ENCODE data around the gene EXOC3L4. TPM values are rescaled to one million over a fixed set of nuclear protein-coding genes. Genes with fewer than 3 reads are reported as not detected.
A peak's percentile ranks its signal among the peaks of the same experiment; 100 is the strongest.

Gene EXOC3L4
- total and polyA plus RNA-seq, 9 of the 15 experiments (the other 6 are each of a cell fraction or from before 2014, with no cell fraction given) = 0.10 to 6.7 (median 0.98) TPM; not detected in 1

GRCh38 chr14:103099081-103099732 lies 4.7 kb downstream of the EXOC3L4 start (continued):
- peak; percentile 27; the same call in 1 of the 2 replicates for TF ChIP-seq SMARCC2 (IDR thresholded peaks at IDR 0.05; ENCODE audit: low read depth)
- no peak for TF ChIP-seq YBX1 (IDR thresholded peaks at IDR 0.05)
- no peak for TF ChIP-seq SRF (CRISPR knock-in tag; IDR thresholded peaks at IDR 0.05)
- TF ChIP-seq ZNF140 (CRISPR knock-in tag; IDR thresholded peaks at IDR 0.05) = no peak
- TF ChIP-seq XRCC3 (IDR thresholded peaks at IDR 0.05) = no peak
- no peak for TF ChIP-seq KAT7 (CRISPR knock-in tag; IDR thresholded peaks at IDR 0.05; ENCODE audit: borderline replicate concordance)
- peak; percentile 84 for TF ChIP-seq ARID1B (IDR thresholded peaks at IDR 0.05)
- TF ChIP-seq RBM17 (IDR thresholded peaks at IDR 0.05; ENCODE audit: borderline replicate concordance, low read depth, low read length) = no peak
- TF ChIP-seq ZHX1 (conservative IDR thresholded peaks at IDR 0.05; ENCODE audit: low read length) = no peak
- TF ChIP-seq ID3 (CRISPR knock-in tag; IDR thresholded peaks at IDR 0.05) = no peak
- no peak for TF ChIP-seq ID3 (tag; IDR thresholded peaks at IDR 0.05)
- peak; percentile 55; the same call in 1 of the 2 replicates for TF ChIP-seq EP300 (IDR thresholded peaks at IDR 0.05; ENCODE audit: low read length)
- TF ChIP-seq NFIC (IDR thresholded peaks at IDR 0.05) = 0 out of 2 replicates have a peak, but pooled peaks have one; percentile 16
- no peak for TF ChIP-seq BRCA1 (IDR thresholded peaks at IDR 0.05)
- no peak for TF ChIP-seq BRCA1 (CRISPR knock-in tag; IDR thresholded peaks at IDR 0.05)
- TF ChIP-seq EWSR1 (IDR thresholded peaks at IDR 0.05; ENCODE audit: borderline replicate concordance, low read depth, partially characterized antibody) = no peak
- TF ChIP-seq ZNF224 (CRISPR knock-in tag; IDR thresholded peaks at IDR 0.05) = no peak
- TF ChIP-seq POLR2AphosphoS5 (IDR thresholded peaks at IDR 0.05; ENCODE audit: control insufficient read depth, insufficient read depth, low read depth, low read length) = 0 out of 2 replicates have a peak, but pooled peaks have one; percentile 21
- TF ChIP-seq EP400 (IDR thresholded peaks at IDR 0.05) = peak; percentile 18; the same call in 1 of the 2 replicates
- no peak for TF ChIP-seq STAT5B (CRISPR knock-in tag; IDR thresholded peaks at IDR 0.05)
- TF ChIP-seq ZNF764 (CRISPR knock-in tag; IDR thresholded peaks at IDR 0.05; ENCODE audit: low read depth) = no peak
- TF ChIP-seq NEUROD1 (IDR thresholded peaks at IDR 0.05; ENCODE audit: borderline replicate concordance, low read depth, low read length, partially characterized antibody) = no peak
- TF ChIP-seq BRD9 (IDR thresholded peaks at IDR 0.05; ENCODE audit: low read depth, partially characterized antibody) = no peak
- no peak for TF ChIP-seq COPS2 (conservative IDR thresholded peaks at IDR 0.05)
- no peak for TF ChIP-seq MCM7 (IDR thresholded peaks at IDR 0.05)
- TF ChIP-seq HDAC1 (IDR thresholded peaks at IDR 0.05) = peak in 1 of 2 experiments; percentile 34; a peak in 1 of 4 replicates
